Body of pancreas (tissue), 4 donors: Measurements from ENCODE around the gene SLC23A2. TPM values are rescaled to one million over a fixed set of nuclear protein-coding genes. Genes with fewer than 3 reads are reported as not detected.
"Not testable (repeated sequence)": the region's sequence is repeated elsewhere in the genome, so short reads cannot be mapped to it uniquely, and the experiment has no call there.

ENCODE experiments used
- ATAC-seq: fragments of 150-250 bp; one replicate; pipeline ENCODE4 v1.9.1; 2016
- DNase-seq, 4 donors: peaks; one replicate each; pipeline ENCODE4 v3.0.0-alpha.2; 2019
- H3K27ac ChIP-seq, 4 donors: fragments of 200-600 bp; sonication (generic); 1 replicate in 3 of 4; 2 replicates in 1 of 4; pipeline versions ENCODE4 v1.5.1 to v1.6.1; 2016 to 2019; ENCODE audit warnings: mild to moderate bottlenecking in 1 of 4, mixed read lengths in 1 of 4, moderate library complexity in 1 of 4
- H3K27me3 ChIP-seq, 2 donors: fragments of 200-600 bp; sonication (generic); one replicate each; pipeline ENCODE4 v1.6.0; 2016; ENCODE audit warnings: mild to moderate bottlenecking in 1 of 2
- H3K36me3 ChIP-seq, 2 donors: fragments of 200-600 bp; sonication (generic); replicated peaks in 1 of 2; 2 replicates each; pipeline ENCODE4 v1.5.1; 2016; ENCODE audit warnings: low read depth in 2 of 2; ENCODE audit not compliant: insufficient read depth in 1 of 2
- H3K4me1 ChIP-seq: fragments of 200-600 bp; sonication (generic); one replicate; pipeline ENCODE4 v1.6.0; 2016
- H3K4me3 ChIP-seq, 2 donors: fragments of 200-600 bp; sonication (generic); 1 replicate in 1 of 2; 2 replicates in 1 of 2; pipeline ENCODE4 v1.5.1; 2016 to 2019
- H3K9me3 ChIP-seq, 3 donors: fragments of 200-600 bp; sonication (generic); 1 replicate in 2 of 3; 2 replicates in 1 of 3; pipeline ENCODE4 v1.5.1; 2016
- CTCF ChIP-seq, 7 experiments: fragments of 450-650 bp in 4 of 7; fragments of 200-600 bp in 3 of 7; sonication (generic) in 3 of 7; IDR thresholded peaks; one replicate each; pipeline ENCODE4 v1.5.1; 2016 to 2019; ENCODE audit warnings: antibody characterized with exemption in 7 of 7
- POLR2A ChIP-seq, 3 donors: fragments of 450-650 bp; IDR thresholded peaks; one replicate each; pipeline ENCODE4 v1.6.1; 2016; ENCODE audit warnings: antibody characterized with exemption in 3 of 3, mild to moderate bottlenecking in 2 of 3
- WGBS, 2 donors: methylation state at CpG; one replicate each; pipeline ENCODE4 v1.1.5; 2017; 5-methylcytosine and 5-hydroxymethylcytosine counted together
- intact Hi-C: fragments of 100-400 bp; cut with DNase I; formaldehyde crosslinking; loops from one replicate; pipeline ENCODE4 v1.15.1; 2023
- total RNA-seq, 2 donors: library from RNA; depleted of rRNA; stranded (reverse); fragments of >200 nt; gene quantifications; one replicate each; pipeline ENCODE4 v1.1.0, GENCODE V29; 2016

SLC23A2 gene
- total RNA-seq, 2 donors from 2014 or later, result 12.2 TPM

- 47 to 71% methylated on average over 4 of the region's 4 CpGs for WGBS, 2 donors
- no peaks in the 10 kb centered on the region for H3K9me3 ChIP-seq
- DNase-seq, result no peak
- no peak overlapping the region for H3K27ac ChIP-seq
- no peaks in the 10 kb centered on the region for H3K4me1 ChIP-seq
- no peaks in the 10 kb centered on the region for H3K27me3 ChIP-seq
- H3K36me3 ChIP-seq, result no peaks in the 10 kb centered on the region
- H3K4me3 ChIP-seq, result no peak overlapping the region
- no peak for TF ChIP-seq CTCF (IDR thresholded peaks at IDR 0.05)
- TF ChIP-seq POLR2A (IDR thresholded peaks at IDR 0.05), result no peak
- ATAC-seq, result no peak
- intact Hi-C loops, result no loop called here
These were observed 39.0 kb upstream of the SLC23A2 start for GRCh38 chr20:5040345-5040744.

GRCh38 chr20:5039889-5040288 lies 38.6 kb upstream of the SLC23A2 start:
- H3K27me3 ChIP-seq, result no peaks in the 10 kb centered on the region
- 61 to 80% methylated on average over 1 of the region's 1 CpG for WGBS, 2 donors
- H3K4me1 ChIP-seq, result no peaks in the 10 kb centered on the region

GRCh38 chr20:5039255-5039657 lies 37.9 kb upstream of the SLC23A2 start:
- TF ChIP-seq CTCF (IDR thresholded peaks at IDR 0.05) (no peak), POLR2A (IDR thresholded peaks at IDR 0.05) (no peak)

More at GRCh38 chr20:5039889-5040288, 38.6 kb upstream of the SLC23A2 start:
- Histone ChIP-seq H3K27ac (no peak overlapping the region), H3K36me3 (no peaks in the 10 kb centered on the region), H3K4me3 (no peak overlapping the region), H3K9me3 (no peaks in the 10 kb centered on the region)
- ATAC-seq (no peak), DNase-seq (no peak)
- TF ChIP-seq POLR2A (IDR thresholded peaks at IDR 0.05) (no peak), CTCF (IDR thresholded peaks at IDR 0.05) (no peak)
- intact Hi-C loops, result no loop called here

GRCh38 chr20:5036828-5037227 lies 35.5 kb upstream of the SLC23A2 start:
- Histone ChIP-seq H3K4me3 (no peak overlapping the region), H3K4me1 (no peaks in the 10 kb centered on the region), H3K27me3 (no peaks in the 10 kb centered on the region), H3K9me3 (no peaks in the 10 kb centered on the region), H3K36me3 (no peaks in the 10 kb centered on the region), H3K27ac (no peak overlapping the region)
- WGBS, 2 donors, result 35 to 42% methylated on average over 2 of the region's 2 CpGs
- TF ChIP-seq CTCF (IDR thresholded peaks at IDR 0.05) (no peak), POLR2A (IDR thresholded peaks at IDR 0.05) (no peak)
- DNase-seq (no peak), ATAC-seq (no peak)
- intact Hi-C loops, result no loop called here

More at GRCh38 chr20:5039255-5039657, 37.9 kb upstream of the SLC23A2 start:
- Histone ChIP-seq H3K27me3 (no peaks in the 10 kb centered on the region), H3K4me1 (no peaks in the 10 kb centered on the region), H3K36me3 (no peaks in the 10 kb centered on the region), H3K4me3 (no peak overlapping the region), H3K27ac (no peak overlapping the region), H3K9me3 (no peaks in the 10 kb centered on the region)
- ATAC-seq, result no peak
- WGBS, 2 donors, result 54 to 60% methylated on average over 8 of the region's 8 CpGs
- intact Hi-C loops, result no loop called here
- no peak for DNase-seq

- DNase-seq, H3K36me3 ChIP-seq, intact Hi-C loops, H3K27ac ChIP-seq, H3K9me3 ChIP-seq, H3K4me1 ChIP-seq, H3K4me3 ChIP-seq, ATAC-seq, H3K27me3 ChIP-seq: not testable (repeated sequence)
- WGBS, 2 donors, result 73% methylated on average over 1 of the region's 1 CpG; no CpG with 5 or more reads in 1 of the 2 donors
These were observed 34.2 kb upstream of the SLC23A2 start for GRCh38 chr20:5035518-5035917.
